HFFc6 (cell line): ENCODE results near the gene PLPP2. TPM values are rescaled to one million over a fixed set of nuclear protein-coding genes. Genes with fewer than 3 reads are reported as not detected.
"Not testable (repeated sequence)": the region's sequence is repeated elsewhere in the genome, so short reads cannot be mapped to it uniquely, and the experiment has no call there.

Experiments
- DNase-seq: peaks from one replicate; pipeline ENCODE4 v3.0.0-alpha.2; 2018
- H3K27ac Mint-ChIP-seq: 2 replicates; pipeline ENCODE4 v1.8.0; 2020; ENCODE audit warnings: mild to moderate bottlenecking, mixed read lengths
- H3K27me3 Mint-ChIP-seq: 2 replicates; pipeline ENCODE4 v1.8.0; 2021; ENCODE audit warnings: mild to moderate bottlenecking, moderate library complexity, mixed read lengths; ENCODE audit not compliant: insufficient read depth
- H3K36me3 Mint-ChIP-seq: 2 replicates; pipeline ENCODE4 v1.8.0; 2021; ENCODE audit warnings: low read depth, mixed read lengths
- H3K4me1 Mint-ChIP-seq: 2 replicates; pipeline ENCODE4 v1.8.0; 2020; ENCODE audit warnings: low read depth, mixed read lengths
- H3K4me3 Mint-ChIP-seq: 2 replicates; pipeline ENCODE4 v1.8.0; 2020; ENCODE audit warnings: mild to moderate bottlenecking, moderate library complexity, mixed read lengths
- H3K9me3 Mint-ChIP-seq: 2 replicates; pipeline ENCODE4 v1.8.0; 2020; ENCODE audit warnings: mild to moderate bottlenecking, mixed read lengths
- CTCF ChIP-seq: fragments of 200-600 bp; sonication (generic); IDR thresholded peaks from 2 replicates; pipeline ENCODE4 v1.5.0; 2021; ENCODE audit warnings: antibody characterized with exemption, mild to moderate bottlenecking
- total RNA-seq, 6 experiments: library from RNA; stranded (reverse); fragmentation: NEBNext Ultra II Directional; extraction: Animal tissue kit (Norgen Biotek cat#: 25700); gene quantifications; 2 replicates in 1 of 6; 3 replicates in 5 of 6; pipeline ENCODE4 v1.2.3, GENCODE V29; 2021

Gene PLPP2
- total RNA-seq, 6 experiments from 2014 or later = 3.5 to 15.0 (median 4.2) TPM

GRCh38 chr19:273393-273792 is 17.8 kb downstream of the PLPP2 start:
- H3K4me1 Mint-ChIP-seq = no peaks in the 10 kb centered on the region
- H3K4me3 Mint-ChIP-seq = no peak overlapping the region
- H3K27ac Mint-ChIP-seq = no peak overlapping the region
- H3K36me3 Mint-ChIP-seq = no peaks in the 10 kb centered on the region
- no peak for TF ChIP-seq CTCF
- no peaks in the 10 kb centered on the region for H3K9me3 Mint-ChIP-seq
- DNase-seq = no peak
- peaks cover 6% of the 10 kb centered on the region for H3K27me3 Mint-ChIP-seq

- no peak overlapping the region for H3K4me3 Mint-ChIP-seq
- H3K4me1 Mint-ChIP-seq = peaks cover 9% of the 10 kb centered on the region
- TF ChIP-seq CTCF = no peak
- DNase-seq = no peak
- peaks cover 6% of the 10 kb centered on the region for H3K27me3 Mint-ChIP-seq
- no peak overlapping the region for H3K27ac Mint-ChIP-seq
- H3K36me3 Mint-ChIP-seq = no peaks in the 10 kb centered on the region
- no peaks in the 10 kb centered on the region for H3K9me3 Mint-ChIP-seq
These were observed 19.3 kb downstream of the PLPP2 start for GRCh38 chr19:271856-272255.

GRCh38 chr19:270766-271318 is 20.4 kb downstream of the PLPP2 start:
- H3K4me1 Mint-ChIP-seq = peaks cover 14% of the 10 kb centered on the region
- DNase-seq, H3K27ac Mint-ChIP-seq, H3K27me3 Mint-ChIP-seq, H3K36me3 Mint-ChIP-seq, H3K4me3 Mint-ChIP-seq, H3K9me3 Mint-ChIP-seq: not testable (repeated sequence)

GRCh38 chr19:269241-269640 is 22.0 kb downstream of the PLPP2 start:
- Mint-ChIP-seq H3K4me3 (no peak overlapping the region), H3K9me3 (no peaks in the 10 kb centered on the region), H3K27me3 (peaks cover 10% of the 10 kb centered on the region), H3K36me3 (no peaks in the 10 kb centered on the region), H3K4me1 (peaks cover 14% of the 10 kb centered on the region), H3K27ac (no peak overlapping the region)
- no peak for TF ChIP-seq CTCF
- DNase-seq = no peak

- H3K9me3 Mint-ChIP-seq = no peaks in the 10 kb centered on the region
- peaks cover 8% of the 10 kb centered on the region; the same call in 1 of the 2 replicates for H3K4me1 Mint-ChIP-seq
- TF ChIP-seq CTCF = no peak
- DNase-seq = no peak
- no peaks in the 10 kb centered on the region for H3K36me3 Mint-ChIP-seq
- no peak overlapping the region for H3K27ac Mint-ChIP-seq
- no peak overlapping the region for H3K4me3 Mint-ChIP-seq
- peaks cover 16% of the 10 kb centered on the region for H3K27me3 Mint-ChIP-seq
These were observed 29.1 kb downstream of the PLPP2 start for GRCh38 chr19:262125-262524.

- H3K36me3 Mint-ChIP-seq, H3K9me3 Mint-ChIP-seq, H3K27ac Mint-ChIP-seq, DNase-seq, H3K4me1 Mint-ChIP-seq, H3K4me3 Mint-ChIP-seq: not testable (repeated sequence)
- peaks cover 19% of the 10 kb centered on the region for H3K27me3 Mint-ChIP-seq
These were observed 34.4 kb downstream of the PLPP2 start for GRCh38 chr19:256804-257203.

GRCh38 chr19:252421-253186 is 38.6 kb downstream of the PLPP2 start:
- H3K4me1 Mint-ChIP-seq, H3K36me3 Mint-ChIP-seq: not testable (repeated sequence)
- H3K27me3 Mint-ChIP-seq = peaks cover 17% of the 10 kb centered on the region

More at GRCh38 chr19:252421-253186, 38.6 kb downstream of the PLPP2 start:
- not testable (repeated sequence) for DNase-seq, H3K4me3 Mint-ChIP-seq, H3K27ac Mint-ChIP-seq, H3K9me3 Mint-ChIP-seq
